Measurements from ENCODE around the gene SLC17A5.

GRCh38 chr6:73694711-73695411, 41.1 kb upstream of the SLC17A5 start:
- TF ChIP-seq CTCF (IDR thresholded peaks at IDR 0.05): no peak
- TF ChIP-seq POLR2A (IDR thresholded peaks at IDR 0.05): no peak
